ENCODE measurements around the gene SLC25A1. TPM values are rescaled to one million over a fixed set of nuclear protein-coding genes. Genes with fewer than 3 reads are reported as not detected.
"Not testable (repeated sequence)": the region's sequence is repeated elsewhere in the genome, so short reads cannot be mapped to it uniquely, and the experiment has no call there.

Gene SLC25A1
- total RNA-seq, 1 experiment from 2014 or later = 120 TPM

GRCh38 chr22:19207401-19207808 is 28.9 kb upstream of the SLC25A1 start:
- no peak for TF ChIP-seq CTCF (IDR thresholded peaks at IDR 0.05; ENCODE audit: unreplicated experiment)
- Mint-ChIP-seq H3K27me3 (ENCODE audit: unreplicated experiment) (peaks cover 30% of the 10 kb centered on the region), H3K4me1 (ENCODE audit: low read depth, unreplicated experiment) (no peaks in the 10 kb centered on the region), H3K27ac (ENCODE audit: unreplicated experiment) (no peak overlapping the region), H3K9me3 (ENCODE audit: low read depth, unreplicated experiment) (no peaks in the 10 kb centered on the region), H3K4me3 (ENCODE audit: low read depth, unreplicated experiment) (no peak overlapping the region), H3K36me3 (ENCODE audit: insufficient read depth, unreplicated experiment) (no peaks in the 10 kb centered on the region)
- no TSS peak for BruUV-seq (replicated peaks)
- intact Hi-C loops (cut with micrococcal nuclease; ENCODE audit: unreplicated experiment) = no loop called here
- CTCF ChIA-PET = no interaction called here
- no peak for DNase-seq

GRCh38 chr22:19206287-19206686 is 27.8 kb upstream of the SLC25A1 start:
- Mint-ChIP-seq H3K27me3 (ENCODE audit: unreplicated experiment) (peaks cover 30% of the 10 kb centered on the region), H3K36me3 (ENCODE audit: insufficient read depth, unreplicated experiment) (no peaks in the 10 kb centered on the region), H3K9me3 (ENCODE audit: low read depth, unreplicated experiment) (no peaks in the 10 kb centered on the region), H3K4me1 (ENCODE audit: low read depth, unreplicated experiment) (no peaks in the 10 kb centered on the region), H3K4me3 (ENCODE audit: low read depth, unreplicated experiment) (no peak overlapping the region), H3K27ac (ENCODE audit: unreplicated experiment) (no peak overlapping the region)
- intact Hi-C loops (cut with micrococcal nuclease; ENCODE audit: unreplicated experiment) = no loop called here
- CTCF ChIA-PET = no interaction called here
- no TSS peak for BruUV-seq (replicated peaks)
- no peak for TF ChIP-seq CTCF (IDR thresholded peaks at IDR 0.05; ENCODE audit: unreplicated experiment)
- no peak for DNase-seq

GRCh38 chr22:19204640-19205039 is 26.1 kb upstream of the SLC25A1 start:
- H3K9me3 Mint-ChIP-seq (ENCODE audit: low read depth, unreplicated experiment) = no peaks in the 10 kb centered on the region
- intact Hi-C loops (cut with micrococcal nuclease; ENCODE audit: unreplicated experiment) = no loop called here
- CTCF ChIA-PET = no interaction called here
- no peak overlapping the region for H3K27ac Mint-ChIP-seq (ENCODE audit: unreplicated experiment)
- BruUV-seq (replicated peaks) = no TSS peak
- DNase-seq = no peak
- peaks cover 23% of the 10 kb centered on the region for H3K27me3 Mint-ChIP-seq (ENCODE audit: unreplicated experiment)
- no peak for TF ChIP-seq CTCF (IDR thresholded peaks at IDR 0.05; ENCODE audit: unreplicated experiment)
- H3K4me3 Mint-ChIP-seq (ENCODE audit: low read depth, unreplicated experiment) = no peak overlapping the region
- H3K36me3 Mint-ChIP-seq (ENCODE audit: insufficient read depth, unreplicated experiment) = no peaks in the 10 kb centered on the region
- no peaks in the 10 kb centered on the region for H3K4me1 Mint-ChIP-seq (ENCODE audit: low read depth, unreplicated experiment)

GRCh38 chr22:19203834-19204233 is 25.3 kb upstream of the SLC25A1 start:
- Mint-ChIP-seq H3K27ac (ENCODE audit: unreplicated experiment) (no peak overlapping the region), H3K9me3 (ENCODE audit: low read depth, unreplicated experiment) (no peaks in the 10 kb centered on the region), H3K36me3 (ENCODE audit: insufficient read depth, unreplicated experiment) (no peaks in the 10 kb centered on the region), H3K4me1 (ENCODE audit: low read depth, unreplicated experiment) (no peaks in the 10 kb centered on the region), H3K27me3 (ENCODE audit: unreplicated experiment) (peaks cover 24% of the 10 kb centered on the region), H3K4me3 (ENCODE audit: low read depth, unreplicated experiment) (no peak overlapping the region)
- intact Hi-C loops (cut with micrococcal nuclease; ENCODE audit: unreplicated experiment) = no loop called here
- BruUV-seq (replicated peaks) = no TSS peak
- no peak for TF ChIP-seq CTCF (IDR thresholded peaks at IDR 0.05; ENCODE audit: unreplicated experiment)
- no peak for DNase-seq
- CTCF ChIA-PET = no interaction called here

GRCh38 chr22:19202799-19203186 is 24.3 kb upstream of the SLC25A1 start:
- intact Hi-C loops (cut with micrococcal nuclease; ENCODE audit: unreplicated experiment); H3K36me3 Mint-ChIP-seq (ENCODE audit: insufficient read depth, unreplicated experiment); CTCF ChIA-PET; H3K4me3 Mint-ChIP-seq (ENCODE audit: low read depth, unreplicated experiment); DNase-seq; H3K9me3 Mint-ChIP-seq (ENCODE audit: low read depth, unreplicated experiment); H3K4me1 Mint-ChIP-seq (ENCODE audit: low read depth, unreplicated experiment); H3K27ac Mint-ChIP-seq (ENCODE audit: unreplicated experiment); BruUV-seq (replicated peaks): not testable (repeated sequence)
- H3K27me3 Mint-ChIP-seq (ENCODE audit: unreplicated experiment) = peaks cover 34% of the 10 kb centered on the region
